Neuronal stem cell (in vitro differentiated cells): ENCODE measurements around the gene ADRA2A.

Experiments
- DNase-seq: peaks from one replicate; pipeline ENCODE4 v3.0.0-alpha.2; 2013; ENCODE audit warnings: low spot score
- H2AFZ ChIP-seq: one replicate; pipeline ENCODE4 v1.6.1; 2013; ENCODE audit warnings: mild to moderate bottlenecking, low read length, inconsistent platforms
- H2AK5ac ChIP-seq: 2 replicates; pipeline ENCODE4 v1.6.1; 2013; ENCODE audit warnings: low read depth, mild to moderate bottlenecking, inconsistent platforms, low read length, moderate library complexity, mixed read lengths
- H2BK120ac ChIP-seq: 2 replicates; pipeline ENCODE4 v1.6.1; 2013; ENCODE audit warnings: low read depth, mild to moderate bottlenecking, inconsistent platforms, low read length, moderate library complexity, mixed read lengths
- H2BK12ac ChIP-seq: one replicate; pipeline ENCODE4 v1.6.1; 2013; ENCODE audit warnings: low read length, inconsistent platforms
- H2BK15ac ChIP-seq: 2 replicates; pipeline ENCODE4 v1.6.1; 2013; ENCODE audit warnings: mild to moderate bottlenecking, low read length, inconsistent platforms, mixed read lengths
- H2BK5ac ChIP-seq: one replicate; pipeline ENCODE4 v1.6.1; 2013; ENCODE audit warnings: inconsistent platforms, mild to moderate bottlenecking, low read length, moderate library complexity
- H3K14ac ChIP-seq: one replicate; pipeline ENCODE4 v1.6.1; 2013; ENCODE audit warnings: low read length, inconsistent platforms
- H3K18ac ChIP-seq: 2 replicates; pipeline ENCODE4 v1.6.1; 2013; ENCODE audit warnings: low read length, inconsistent platforms
- H3K23ac ChIP-seq: 2 replicates; pipeline ENCODE4 v1.6.1; 2013; ENCODE audit warnings: low read depth, mild to moderate bottlenecking, mixed read lengths, low read length, inconsistent platforms; ENCODE audit not compliant: poor library complexity
- H3K27ac ChIP-seq: replicated peaks from 3 replicates; pipeline ENCODE4 v1.5.1; 2013; ENCODE audit warnings: low read length, inconsistent platforms
- H3K27me3 ChIP-seq, 3 experiments: 2 replicates each; pipeline ENCODE4 v1.6.1; 2013; ENCODE audit warnings: low read length in 3 of 3, mild to moderate bottlenecking in 2 of 3, inconsistent platforms in 1 of 3, low read depth in 1 of 3, mixed read lengths in 1 of 3, moderate library complexity in 1 of 3; ENCODE audit not compliant: control insufficient read depth in 3 of 3, insufficient read depth in 3 of 3
- H3K36me3 ChIP-seq, 2 donors: replicated peaks in 1 of 2; 2 replicates each; pipeline ENCODE4 v1.6.1; 2013; ENCODE audit warnings: low read length in 2 of 2; ENCODE audit not compliant: control insufficient read depth in 2 of 2, insufficient read depth in 2 of 2
- H3K4ac ChIP-seq: 2 replicates; pipeline ENCODE4 v1.6.1; 2013; ENCODE audit warnings: inconsistent platforms, mild to moderate bottlenecking, low read length, moderate library complexity
- H3K4me1 ChIP-seq, 2 donors: 1 replicate in 1 of 2; 2 replicates in 1 of 2; pipeline ENCODE4 v1.6.1; 2013; ENCODE audit warnings: low read length in 2 of 2, low read depth in 1 of 2; ENCODE audit not compliant: control insufficient read depth in 2 of 2, insufficient read depth in 1 of 2
- H3K4me2 ChIP-seq: one replicate; pipeline ENCODE4 v1.6.1; 2013; ENCODE audit warnings: mild to moderate bottlenecking, low read length, inconsistent platforms; ENCODE audit not compliant: insufficient read depth, poor library complexity, severe bottlenecking
- H3K4me3 ChIP-seq, 2 donors: 2 replicates each; pipeline ENCODE4 v1.5.1; 2013; ENCODE audit warnings: low read length in 2 of 2, mild to moderate bottlenecking in 2 of 2, inconsistent platforms in 1 of 2, moderate library complexity in 1 of 2
- H3K79me1 ChIP-seq: one replicate; pipeline ENCODE4 v1.6.1; 2013; ENCODE audit warnings: low read depth, mild to moderate bottlenecking, inconsistent platforms, low read length, moderate library complexity
- H3K9ac ChIP-seq: one replicate; pipeline ENCODE4 v1.6.1; 2013; ENCODE audit warnings: mild to moderate bottlenecking, low read depth, low read length, inconsistent platforms; ENCODE audit not compliant: poor library complexity
- H3K9me3 ChIP-seq, 2 donors: replicated peaks in 1 of 2; 2 replicates each; pipeline versions ENCODE3 to v1.6.1; 2013; ENCODE audit warnings: low read length in 2 of 2, mild to moderate bottlenecking in 2 of 2, inconsistent platforms in 1 of 2, low read depth in 1 of 2, mixed read lengths in 1 of 2, moderate library complexity in 1 of 2; ENCODE audit not compliant: control insufficient read depth in 2 of 2, insufficient read depth in 1 of 2
- H4K8ac ChIP-seq: one replicate; pipeline ENCODE4 v1.6.1; 2013; ENCODE audit warnings: low read depth, mild to moderate bottlenecking, inconsistent platforms, low read length, moderate library complexity
- H4K91ac ChIP-seq: one replicate; pipeline ENCODE4 v1.6.1; 2013; ENCODE audit warnings: low read length, low read depth, mild to moderate bottlenecking, inconsistent platforms; ENCODE audit not compliant: poor library complexity
- WGBS, 2 donors: extraction: QIAGEN DNeasy Blood & Tissue Kit; methylation state at CpG; one replicate each; pipeline ENCODE4 v1.1.7; 2013; ENCODE audit warnings: missing lambda C conversion rate in 2 of 2, mixed read lengths in 1 of 2; ENCODE audit not compliant: insufficient read length in 2 of 2, insufficient replicate concordance in 1 of 2; ENCODE audit errors: extremely low coverage in 2 of 2; 5-methylcytosine and 5-hydroxymethylcytosine counted together

The ADRA2A gene

GRCh38 chr10:111119637-111120036 is 42.8 kb downstream of the ADRA2A start:
- no CpG with 5 or more reads among the region's 4 CpGs for WGBS, 2 donors
- H2AFZ ChIP-seq = no peak overlapping the region
- peak overlapping the region; percentile 15 for H3K18ac ChIP-seq
- H2BK120ac ChIP-seq = no peak overlapping the region
- H3K79me1 ChIP-seq = no peaks in the 10 kb centered on the region
- H3K4me3 ChIP-seq = no peak overlapping the region
- H3K9ac ChIP-seq = peak overlapping the region; percentile 18
- H3K36me3 ChIP-seq = no peaks in the 10 kb centered on the region
- H4K91ac ChIP-seq = no peak overlapping the region
- H3K4ac ChIP-seq = no peak overlapping the region
- peak overlapping the region; percentile 47 for H3K23ac ChIP-seq
- no peaks in the 10 kb centered on the region for H3K4me1 ChIP-seq
- no peaks in the 10 kb centered on the region for H3K27me3 ChIP-seq
- H3K14ac ChIP-seq = no peak overlapping the region
- H3K4me2 ChIP-seq = no peak overlapping the region
- H2AK5ac ChIP-seq = no peak overlapping the region
- no peak overlapping the region for H4K8ac ChIP-seq
- H2BK15ac ChIP-seq = no peak overlapping the region
- H2BK12ac ChIP-seq = no peak overlapping the region
- no peak for DNase-seq
- H3K9me3 ChIP-seq = no peaks in the 10 kb centered on the region
- H2BK5ac ChIP-seq = no peak overlapping the region
- no peak overlapping the region for H3K27ac ChIP-seq

GRCh38 chr10:111122127-111122526 is 45.3 kb downstream of the ADRA2A start:
- Histone ChIP-seq H3K14ac (no peak overlapping the region), H2AK5ac (no peak overlapping the region), H3K27ac (no peak overlapping the region), H2AFZ (no peak overlapping the region), H2BK12ac (no peak overlapping the region), H3K23ac (no peak overlapping the region), H3K79me1 (no peaks in the 10 kb centered on the region), H3K4ac (no peak overlapping the region), H3K9ac (no peak overlapping the region), H3K9me3 (no peaks in the 10 kb centered on the region), H2BK5ac (no peak overlapping the region), H2BK120ac (no peak overlapping the region), H3K36me3 (no peaks in the 10 kb centered on the region), H2BK15ac (no peak overlapping the region), H4K8ac (no peak overlapping the region), H3K4me3 (no peak overlapping the region), H4K91ac (no peak overlapping the region), H3K18ac (no peak overlapping the region), H3K4me2 (no peak overlapping the region), H3K4me1 (no peaks in the 10 kb centered on the region), H3K27me3 (no peaks in the 10 kb centered on the region)
- DNase-seq = no peak

GRCh38 chr10:111123883-111124282 is 47.1 kb downstream of the ADRA2A start:
- H3K18ac ChIP-seq = no peak overlapping the region
- DNase-seq = no peak
- WGBS, 2 donors = no CpG with 5 or more reads among the region's 6 CpGs
- H3K4ac ChIP-seq = no peak overlapping the region
- no peak overlapping the region for H4K8ac ChIP-seq
- no peak overlapping the region for H3K27ac ChIP-seq
- H2AFZ ChIP-seq = no peak overlapping the region
- no peak overlapping the region for H3K14ac ChIP-seq
- no peak overlapping the region for H4K91ac ChIP-seq
- H3K4me1 ChIP-seq = no peaks in the 10 kb centered on the region
- H3K23ac ChIP-seq = no peak overlapping the region
- H2BK15ac ChIP-seq = no peak overlapping the region
- H2BK120ac ChIP-seq = no peak overlapping the region
- no peak overlapping the region for H3K4me3 ChIP-seq
- H3K9me3 ChIP-seq = no peaks in the 10 kb centered on the region
- no peaks in the 10 kb centered on the region for H3K79me1 ChIP-seq
- H2AK5ac ChIP-seq = no peak overlapping the region
- no peak overlapping the region for H3K4me2 ChIP-seq
- H3K27me3 ChIP-seq = no peaks in the 10 kb centered on the region
- no peak overlapping the region for H2BK12ac ChIP-seq
- no peak overlapping the region for H3K9ac ChIP-seq
- no peak overlapping the region for H2BK5ac ChIP-seq
- no peaks in the 10 kb centered on the region for H3K36me3 ChIP-seq

GRCh38 chr10:111125102-111125501 is 48.3 kb downstream of the ADRA2A start:
- H3K4me1 ChIP-seq = no peaks in the 10 kb centered on the region
- no peak overlapping the region for H2BK15ac ChIP-seq
- no peak overlapping the region for H3K4ac ChIP-seq
- H3K14ac ChIP-seq = no peak overlapping the region
- H4K91ac ChIP-seq = no peak overlapping the region
- no peak overlapping the region for H3K18ac ChIP-seq
- H3K4me3 ChIP-seq = no peak overlapping the region
- no peak overlapping the region for H3K27ac ChIP-seq
- H2BK120ac ChIP-seq = no peak overlapping the region
- H2BK5ac ChIP-seq = no peak overlapping the region
- H3K4me2 ChIP-seq = no peak overlapping the region
- H2BK12ac ChIP-seq = no peak overlapping the region
- H2AFZ ChIP-seq = no peak overlapping the region
- no peak overlapping the region for H4K8ac ChIP-seq
- H3K9me3 ChIP-seq = no peaks in the 10 kb centered on the region
- no peak for DNase-seq
- H3K23ac ChIP-seq = no peak overlapping the region
- H3K79me1 ChIP-seq = no peaks in the 10 kb centered on the region
- no peak overlapping the region for H3K9ac ChIP-seq
- H3K36me3 ChIP-seq = no peaks in the 10 kb centered on the region
- no peaks in the 10 kb centered on the region for H3K27me3 ChIP-seq
- no peak overlapping the region for H2AK5ac ChIP-seq
- no CpG with 5 or more reads among the region's 2 CpGs for WGBS, 2 donors
